HepG2 (cell line): ENCODE results near the gene CTCF. TPM values are rescaled to one million over a fixed set of nuclear protein-coding genes. Genes with fewer than 3 reads are reported as not detected.

ENCODE experiments used
- ATAC-seq: fragments of 200-7000 bp; cut with Tn5 transposase; 3 replicates; pipeline ENCODE4 v1.9.1; 2020; ENCODE audit warnings: mild to moderate bottlenecking, moderate library complexity
- BruUV-seq: library from RNA; stranded (reverse); fragments of 400-500 nt; replicated peaks from 2 replicates; lab custom pipeline; 2021; lab: Mats Ljungman, UMichigan
- CTCF ChIA-PET: fragments of 300-600 bp; formaldehyde crosslinking; extraction: SDS; loops from one replicate; lab custom pipeline; 2021; ENCODE audit warnings: low total read pairs, inconsistent platforms, low intra/inter-chr PET ratio; lab: Yijun Ruan, JAX
- POLR2A ChIA-PET: fragments of 350-600 bp; sonication (Branson Sonifier 250); formaldehyde crosslinking; loops from one replicate; lab custom pipeline; 2020; ENCODE audit warnings: antibody characterized with exemption, inconsistent platforms; lab: Yijun Ruan, JAX
- DNase-seq: peaks from one replicate; pipeline ENCODE4 v3.0.0-alpha.2; 2015; ENCODE audit warnings: low spot score
- FAIRE-seq: peaks from 3 replicates; lab custom pipeline; 2011; peaks lifted over from hg19 to GRCh38; lab: Jason Lieb, UNC
- H2AFZ ChIP-seq: one replicate; pipeline ENCODE4 v1.6.1; 2011; ENCODE audit warnings: low read length, inconsistent platforms
- H3K27ac ChIP-seq: fragments of 300-600 bp; 3 replicates; pipeline ENCODE4 v1.8.0; 2011; ENCODE audit warnings: mixed run types, mild to moderate bottlenecking, mixed read lengths, low read length, inconsistent platforms; ENCODE audit not compliant: insufficient read depth; ENCODE audit errors: extremely low read length
- H3K27me3 ChIP-seq, 2 experiments: fragments of 200-600 bp in 1 of 2; 2 replicates in 1 of 2; 3 replicates in 1 of 2; pipeline versions ENCODE4 v1.6.0 to v1.8.0; 2011; ENCODE audit warnings: low read length in 2 of 2, mild to moderate bottlenecking in 2 of 2, moderate library complexity in 2 of 2, inconsistent platforms in 1 of 2; ENCODE audit not compliant: insufficient read depth in 2 of 2, control insufficient read depth in 1 of 2
- H3K36me3 ChIP-seq, 2 experiments: fragments of 200-600 bp in 1 of 2; replicated peaks in 1 of 2; 2 replicates in 1 of 2; 3 replicates in 1 of 2; pipeline versions ENCODE4 v1.5.1 to v1.8.0; 2011; ENCODE audit warnings: low read length in 2 of 2, inconsistent platforms in 1 of 2; ENCODE audit not compliant: insufficient read depth in 2 of 2, control insufficient read depth in 1 of 2
- H3K4me1 ChIP-seq: 2 replicates; pipeline ENCODE4 v1.5.1; 2012; ENCODE audit warnings: low read length, inconsistent platforms; ENCODE audit not compliant: insufficient read depth
- H3K4me2 ChIP-seq: 2 replicates; pipeline ENCODE4 v1.6.0; 2011; ENCODE audit warnings: low read depth, low read length, inconsistent platforms
- H3K4me3 ChIP-seq, 3 experiments: fragments of 200-600 bp in 1 of 3; sonication (generic), shearing (Covaris generic) in 1 of 3; replicated peaks in 1 of 3; 2 replicates each; pipeline ENCODE4 v1.5.1; 2011 to 2016; ENCODE audit warnings: low read length in 3 of 3, inconsistent platforms in 2 of 3, low read depth in 2 of 3, mild to moderate bottlenecking in 2 of 3, control low read depth in 1 of 3, mixed read lengths in 1 of 3; ENCODE audit not compliant: insufficient read depth in 1 of 3
- H3K79me2 ChIP-seq: one replicate; pipeline ENCODE4 v1.6.1; 2011; ENCODE audit warnings: low read length, inconsistent platforms; ENCODE audit not compliant: insufficient read depth
- H3K9ac ChIP-seq: 2 replicates; pipeline ENCODE4 v1.6.0; 2011; ENCODE audit warnings: mild to moderate bottlenecking, low read depth, low read length, inconsistent platforms; ENCODE audit not compliant: insufficient read depth
- H3K9me3 ChIP-seq: 2 replicates; pipeline ENCODE4 v1.5.1; 2012; ENCODE audit warnings: mild to moderate bottlenecking, low read length
- H4K20me1 ChIP-seq: 2 replicates; pipeline ENCODE4 v1.6.0; 2011; ENCODE audit warnings: inconsistent platforms, mild to moderate bottlenecking, low read length, moderate library complexity; ENCODE audit not compliant: insufficient read depth
- ATF7 ChIP-seq, 2 experiments: fragments of 450-650 bp in 1 of 2; sonication (generic) in 1 of 2; formaldehyde crosslinking in 1 of 2; IDR thresholded peaks; 2 replicates each; pipeline versions ENCODE4 v1.4.0 to v1.6.1; 2016 to 2020; ENCODE audit warnings: antibody characterized with exemption in 1 of 2, mild to moderate bottlenecking in 1 of 2, missing genetic modification reagents in 1 of 2
- CBX1 ChIP-seq: IDR thresholded peaks from one replicate; pipeline ENCODE4 v1.6.1; 2016; ENCODE audit warnings: antibody characterized with exemption, low read depth
- EP300 ChIP-seq, 3 experiments: sonication (generic) in 1 of 3; formaldehyde crosslinking in 1 of 3; IDR thresholded peaks; 2 replicates each; pipeline versions ENCODE4 v1.5.1 to v1.6.1; 2011 to 2020; ENCODE audit warnings: low read depth in 2 of 3, low read length in 2 of 3, borderline replicate concordance in 1 of 3, improper control_type of control experiment in 1 of 3, mild to moderate bottlenecking in 1 of 3, missing genetic modification reagents in 1 of 3, moderate library complexity in 1 of 3
- FOXK2 ChIP-seq: fragments of 450-650 bp; IDR thresholded peaks from 2 replicates; pipeline ENCODE4 v1.6.1; 2016
- IKZF4 ChIP-seq: sonication (generic); formaldehyde crosslinking; IDR thresholded peaks from 2 replicates; pipeline ENCODE4 v1.5.1; 2020; ENCODE audit warnings: borderline replicate concordance, mild to moderate bottlenecking, low read depth, missing genetic modification reagents; ENCODE audit errors: not compliant biosample characterization
- MAFK ChIP-seq, 2 experiments: IDR thresholded peaks in 1 of 2; conservative IDR thresholded peaks in 1 of 2; 2 replicates each; pipeline ENCODE4 v1.6.1; 2011; ENCODE audit warnings: improper control_type of control experiment in 2 of 2, low read length in 2 of 2
- MYC ChIP-seq: sonication (generic); formaldehyde crosslinking; IDR thresholded peaks from 2 replicates; pipeline ENCODE4 v1.9.0; 2021; ENCODE audit warnings: missing genetic modification reagents, borderline replicate concordance
- NAIF1 ChIP-seq: sonication (generic); formaldehyde crosslinking; IDR thresholded peaks from 2 replicates; pipeline ENCODE4 v1.5.0; 2020; ENCODE audit warnings: mild to moderate bottlenecking, missing genetic modification reagents, borderline replicate concordance
- NR2C2 ChIP-seq: sonication (generic); formaldehyde crosslinking; IDR thresholded peaks from 2 replicates; pipeline ENCODE4 v1.4.0; 2020; ENCODE audit warnings: missing genetic modification reagents, mild to moderate bottlenecking, moderate library complexity, borderline replicate concordance
- REPIN1 ChIP-seq: sonication (generic); formaldehyde crosslinking; IDR thresholded peaks from 2 replicates; pipeline ENCODE4 v1.8.0; 2022; ENCODE audit warnings: missing genetic modification reagents, low read depth, mild to moderate bottlenecking, borderline replicate concordance
- RFXAP ChIP-seq: sonication (generic); formaldehyde crosslinking; IDR thresholded peaks from 2 replicates; pipeline ENCODE4 v1.4.0; 2020; ENCODE audit warnings: missing genetic modification reagents, borderline replicate concordance
- ZNF333 ChIP-seq: sonication (generic); formaldehyde crosslinking; IDR thresholded peaks from 2 replicates; pipeline ENCODE4 v1.4.0; 2020; ENCODE audit warnings: mild to moderate bottlenecking, missing genetic modification reagents, borderline replicate concordance
- ZNF34 ChIP-seq: sonication (generic); formaldehyde crosslinking; IDR thresholded peaks from 2 replicates; pipeline ENCODE4 v1.4.0; 2020; ENCODE audit warnings: mild to moderate bottlenecking, missing genetic modification reagents, borderline replicate concordance
- ZNF772 ChIP-seq: sonication (generic); formaldehyde crosslinking; IDR thresholded peaks from 2 replicates; pipeline ENCODE4 v1.5.0; 2020; ENCODE audit warnings: mild to moderate bottlenecking, missing genetic modification reagents
- WGBS: methylation state at CpG from one replicate; pipeline ENCODE4 v1.1.6; 2017; ENCODE audit warnings: low lambda C conversion rate; 5-methylcytosine and 5-hydroxymethylcytosine counted together
- in situ Hi-C: cut with HindIII; loops from 2 replicates; pipeline ENCODE4 v1.10.0; 2017; ENCODE audit warnings: low pct_unique_long_range_greater_than_20kb; ENCODE audit not compliant: extremely low pct_ligation_motif_present
- intact Hi-C: fragments of 100-400 bp; cut with micrococcal nuclease; formaldehyde crosslinking; loops from one replicate; pipeline ENCODE4 v1.10.0; 2022; ENCODE audit not compliant: unreplicated experiment
- polyA plus RNA-seq, 8 experiments: library from polyadenylated mRNA; depleted of rRNA in 3 of 8; stranded (reverse) in 7 of 8; unstranded in 1 of 8; fragments of >200 nt; fragmentation: Illumina TruSeq in 4 of 8; extraction: Trizol in 4 of 8; gene quantifications; 2 replicates each; pipeline versions ENCODE4 v1.2.1 to v1.2.3, GENCODE V29; 2011 to 2016; ENCODE audit warnings: low read depth in 4 of 8, missing spikeins in 1 of 8, mixed read lengths in 1 of 8; ENCODE audit not compliant: insufficient read depth in 1 of 8
- total RNA-seq, 5 experiments: library from RNA; depleted of rRNA; stranded (reverse); fragments of >200 nt; fragmentation: Illumina TruSeq; extraction: Trizol; gene quantifications; 2 replicates each; pipeline ENCODE4 v1.2.3, GENCODE V29; 2016; ENCODE audit warnings: low read depth in 1 of 5
- TF ChIP-seq, protein P1 (sequence below): IDR thresholded peaks from 2 replicates; pipeline ENCODE4 v1.6.1; 2016

The CTCF gene
- total and polyA plus RNA-seq, 2 of the 13 experiments (the other 11 are each of a cell fraction or from before 2014, with no cell fraction given), result 19.5 to 37.5 TPM

DNA sequence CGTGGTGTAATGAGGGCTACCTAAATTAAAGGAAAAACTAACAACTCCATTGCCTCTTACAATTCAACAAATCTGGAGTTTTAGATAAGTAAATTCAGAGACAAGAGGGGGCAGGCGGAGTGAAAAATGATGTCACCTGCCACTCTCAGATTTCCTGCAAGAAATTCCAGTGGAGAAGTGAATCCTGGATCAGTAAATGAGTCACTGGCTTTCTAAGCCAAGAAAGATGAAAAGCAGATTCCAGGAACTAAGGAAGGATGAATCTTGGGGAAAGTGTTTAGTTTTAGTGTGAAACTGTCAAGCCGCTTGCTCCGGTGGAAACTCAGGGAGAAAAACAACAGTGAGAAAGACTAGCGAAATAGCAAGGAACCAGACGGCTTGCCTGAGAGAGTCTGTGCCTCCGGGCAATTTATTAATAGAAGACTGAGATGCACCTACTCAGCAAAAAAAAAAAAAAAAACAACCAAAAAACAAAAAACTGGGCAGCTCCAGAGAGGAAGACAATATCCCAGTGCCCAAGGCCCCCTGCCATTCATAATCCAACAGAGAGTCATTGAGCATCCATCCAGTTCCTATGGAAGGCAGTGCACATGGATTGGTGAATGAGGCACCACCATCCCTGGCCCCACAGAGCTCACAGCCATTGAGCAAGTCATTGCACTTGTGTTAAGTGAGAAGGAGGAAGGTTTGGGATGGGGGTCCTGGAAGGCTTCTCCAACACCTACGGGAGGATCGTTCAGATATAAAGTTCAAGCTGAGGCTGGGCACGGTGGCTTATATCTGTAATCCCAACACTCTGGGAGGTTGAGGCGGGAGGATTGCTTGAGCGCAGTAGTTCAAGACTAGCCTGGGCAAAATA lies 45.8 kb upstream of the CTCF start:
- no TSS peak for BruUV-seq
- no peak for DNase-seq
- H2AFZ ChIP-seq, result no peak overlapping the region
- H3K79me2 ChIP-seq, result no peaks in the 10 kb centered on the region
- H3K27ac ChIP-seq, result no peak overlapping the region
- H3K4me1 ChIP-seq, result peaks cover 31% of the 10 kb centered on the region
- TF ChIP-seq NR2C2 (CRISPR knock-in tag), result no peak
- TF ChIP-seq ATF7 (IDR thresholded peaks at IDR 0.05), result peak; percentile 29; the same call in 1 of the 2 replicates
- TF ChIP-seq ATF7 (CRISPR knock-in tag; IDR thresholded peaks at IDR 0.05), result no peak
- TF ChIP-seq REPIN1 (CRISPR knock-in tag), result no peak
- TF ChIP-seq MAFK (conservative IDR thresholded peaks at IDR 0.05 in 1 of 2, IDR thresholded peaks at IDR 0.05 in 1 of 2; ENCODE audit: low read length in 2 of 2), result peak; percentile 42 to 50; a peak in 3 of 4 replicates
- ChIA-PET CTCF (no interaction called here), POLR2A (interaction anchor here (1.1 to 1.2 kb wide), 2 partner anchors 46 to 290 kb away, joined by 3 read pairs; partner anchors contain the start of genes CTCF, RANBP10 and TSNAXIP1)
- no peak for ATAC-seq
- no peak overlapping the region for H3K4me3 ChIP-seq
- no peaks in the 10 kb centered on the region for H3K36me3 ChIP-seq
- no peak for FAIRE-seq
- H3K27me3 ChIP-seq, result peaks cover 0 to 13% of the 10 kb centered on the region in 2 experiments; a peak in 1 of 5 replicates
- H3K4me2 ChIP-seq, result no peak overlapping the region
- 74% methylated on average over 12 of the region's 12 CpGs for WGBS
- no peaks in the 10 kb centered on the region for H3K9me3 ChIP-seq
- intact Hi-C loops, result no loop called here
- no peak overlapping the region for H3K9ac ChIP-seq
- in situ Hi-C loops, result loop anchor here (5.0 kb wide), 1 partner anchor 34 kb away; the partner anchor contains the start of genes AGRP and ATP6V0D1
- no peaks in the 10 kb centered on the region for H4K20me1 ChIP-seq

DNA sequence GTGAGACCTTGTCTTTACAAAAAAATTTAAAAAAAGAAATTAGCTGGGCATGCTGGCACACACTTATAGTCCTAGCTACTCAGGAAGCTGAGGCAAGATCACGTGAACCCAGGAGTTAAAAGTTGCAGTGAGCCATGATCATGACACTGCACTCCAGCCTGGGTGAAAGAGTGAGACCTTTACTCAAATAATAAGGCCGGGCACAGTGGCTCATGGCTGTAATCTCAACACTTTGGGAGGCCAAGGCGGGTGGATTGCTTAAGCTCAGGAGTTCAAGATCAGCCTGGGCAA lies 45.2 kb upstream of the CTCF start:
- FAIRE-seq, result no peak
- Histone ChIP-seq H3K9me3 (no peaks in the 10 kb centered on the region), H3K4me3 (no peak overlapping the region), H3K9ac (no peak overlapping the region), H3K4me1 (peaks cover 31% of the 10 kb centered on the region), H4K20me1 (no peaks in the 10 kb centered on the region), H3K79me2 (no peaks in the 10 kb centered on the region), H3K36me3 (no peaks in the 10 kb centered on the region), H3K27me3 (peaks cover 0 to 13% of the 10 kb centered on the region in 2 experiments; a peak in 1 of 5 replicates), H2AFZ (no peak overlapping the region), H3K4me2 (no peak overlapping the region), H3K27ac (no peak overlapping the region)
- WGBS, result 41% methylated on average over 3 of the region's 3 CpGs
- in situ Hi-C loops, result loop anchor here (5.0 kb wide), 1 partner anchor 35 kb away; the partner anchor contains the start of genes AGRP and ATP6V0D1
- intact Hi-C loops, result no loop called here
- DNase-seq, result no peak
- POLR2A ChIA-PET, result no interaction called here
- no TSS peak for BruUV-seq
- CTCF ChIA-PET, result no interaction called here
- ATAC-seq, result no peak
- TF ChIP-seq ZNF333 (CRISPR knock-in tag) (no peak), ZNF34 (CRISPR knock-in tag) (no peak), IKZF4 (CRISPR knock-in tag) (no peak), RFXAP (CRISPR knock-in tag) (no peak), NAIF1 (CRISPR knock-in tag) (no peak), FOXK2 (no peak), ZNF772 (CRISPR knock-in tag) (no peak), EP300 (IDR thresholded peaks at IDR 0.05; ENCODE audit: low read depth in 2 of 2, low read length in 2 of 2) (no peak), EP300 (CRISPR knock-in tag; IDR thresholded peaks at IDR 0.05; ENCODE audit: borderline replicate concordance) (no peak), MYC (CRISPR knock-in tag) (no peak), CBX1 (no peak)
- TF ChIP-seq, protein P1, sequence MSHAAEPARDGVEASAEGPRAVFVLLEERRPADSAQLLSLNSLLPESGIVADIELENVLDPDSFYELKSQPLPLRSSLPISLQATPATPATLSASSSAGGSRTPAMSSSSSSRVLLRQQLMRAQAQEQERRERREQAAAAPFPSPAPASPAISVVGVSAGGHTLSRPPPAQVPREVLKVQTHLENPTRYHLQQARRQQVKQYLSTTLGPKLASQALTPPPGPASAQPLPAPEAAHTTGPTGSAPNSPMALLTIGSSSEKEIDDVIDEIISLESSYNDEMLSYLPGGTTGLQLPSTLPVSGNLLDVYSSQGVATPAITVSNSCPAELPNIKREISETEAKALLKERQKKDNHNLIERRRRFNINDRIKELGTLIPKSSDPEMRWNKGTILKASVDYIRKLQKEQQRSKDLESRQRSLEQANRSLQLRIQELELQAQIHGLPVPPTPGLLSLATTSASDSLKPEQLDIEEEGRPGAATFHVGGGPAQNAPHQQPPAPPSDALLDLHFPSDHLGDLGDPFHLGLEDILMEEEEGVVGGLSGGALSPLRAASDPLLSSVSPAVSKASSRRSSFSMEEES (CRISPR knock-in tag), result no peak
